Mesothelial cell of epicardium (in vitro differentiated cells): ENCODE data around the gene EIF5A. TPM values are rescaled to one million over a fixed set of nuclear protein-coding genes. Genes with fewer than 3 reads are reported as not detected.
A peak's percentile ranks its signal among the peaks of the same experiment; 100 is the strongest.

ENCODE experiments used
- DNase-seq, 2 experiments: peaks; one replicate each; pipeline ENCODE4 v3.0.0; 2021; ENCODE audit warnings: low spot score in 2 of 2; ENCODE audit not compliant: unreplicated experiment in 2 of 2
- H3K27ac Mint-ChIP-seq: 2 replicates; pipeline ENCODE4 v1.8.0; 2021; ENCODE audit warnings: mixed read lengths
- H3K27me3 Mint-ChIP-seq: 2 replicates; pipeline ENCODE4 v1.8.0; 2021; ENCODE audit warnings: low read depth, mixed read lengths
- H3K36me3 Mint-ChIP-seq: 2 replicates; pipeline ENCODE4 v1.8.0; 2021; ENCODE audit warnings: mixed read lengths
- H3K4me1 Mint-ChIP-seq: 2 replicates; pipeline ENCODE4 v1.8.0; 2021; ENCODE audit warnings: mixed read lengths
- H3K4me3 Mint-ChIP-seq: 2 replicates; pipeline ENCODE4 v1.8.0; 2021; ENCODE audit warnings: mild to moderate bottlenecking, moderate library complexity, mixed read lengths
- H3K9me3 Mint-ChIP-seq: 2 replicates; pipeline ENCODE4 v1.8.0; 2021; ENCODE audit warnings: mixed read lengths
- total RNA-seq: library from RNA; stranded (reverse); gene quantifications from 3 replicates; pipeline ENCODE4 v1.2.1, GENCODE V29; 2021
- TF ChIP-seq, protein P1 (sequence below): fragments of 200-600 bp; sonication (generic); IDR thresholded peaks from one replicate; pipeline ENCODE4 v1.5.0; 2021; ENCODE audit warnings: antibody characterized with exemption; ENCODE audit not compliant: unreplicated experiment

The EIF5A gene
- total RNA-seq, 1 donor from 2014 or later: 265 TPM

DNA sequence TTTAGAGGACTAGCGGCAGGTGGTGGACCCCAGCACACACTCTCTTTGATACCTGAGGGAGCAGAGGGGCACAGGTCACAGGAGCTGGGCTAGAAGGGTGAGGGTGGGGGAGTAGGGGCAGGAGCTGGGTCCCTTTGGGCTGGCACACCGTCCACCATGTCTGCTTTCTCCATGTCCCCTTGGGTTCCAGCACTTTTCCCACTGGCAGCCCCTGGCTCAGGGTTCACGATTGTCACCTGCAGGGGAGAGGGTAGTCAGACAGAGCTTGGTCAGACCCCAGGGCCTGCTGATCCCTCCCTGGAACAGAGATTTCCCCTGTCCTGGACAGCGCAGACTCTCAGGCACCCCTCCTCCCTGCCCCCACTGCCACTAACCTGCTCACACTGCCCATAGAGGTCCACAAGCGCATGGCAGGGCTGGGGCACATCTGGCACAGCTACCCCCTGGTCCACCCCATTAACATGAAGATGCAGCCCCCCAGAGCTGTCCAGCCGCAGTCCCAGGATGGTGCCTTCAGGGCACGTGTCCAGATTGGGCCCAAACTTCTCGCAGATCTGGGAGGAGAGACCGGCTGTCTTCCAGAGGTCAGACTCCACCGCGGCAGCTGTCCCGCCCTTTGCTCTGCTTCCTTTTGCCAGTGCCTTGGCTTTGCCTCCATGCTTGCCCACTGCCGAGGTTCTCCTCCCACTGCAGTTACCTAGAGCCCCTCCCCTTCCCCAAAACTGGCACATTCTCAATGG is 10.9 kb downstream of the EIF5A start:
- H3K36me3 Mint-ChIP-seq: peaks cover 24% of the 10 kb centered on the region
- H3K4me3 Mint-ChIP-seq: no peak overlapping the region
- TF ChIP-seq, protein P1, sequence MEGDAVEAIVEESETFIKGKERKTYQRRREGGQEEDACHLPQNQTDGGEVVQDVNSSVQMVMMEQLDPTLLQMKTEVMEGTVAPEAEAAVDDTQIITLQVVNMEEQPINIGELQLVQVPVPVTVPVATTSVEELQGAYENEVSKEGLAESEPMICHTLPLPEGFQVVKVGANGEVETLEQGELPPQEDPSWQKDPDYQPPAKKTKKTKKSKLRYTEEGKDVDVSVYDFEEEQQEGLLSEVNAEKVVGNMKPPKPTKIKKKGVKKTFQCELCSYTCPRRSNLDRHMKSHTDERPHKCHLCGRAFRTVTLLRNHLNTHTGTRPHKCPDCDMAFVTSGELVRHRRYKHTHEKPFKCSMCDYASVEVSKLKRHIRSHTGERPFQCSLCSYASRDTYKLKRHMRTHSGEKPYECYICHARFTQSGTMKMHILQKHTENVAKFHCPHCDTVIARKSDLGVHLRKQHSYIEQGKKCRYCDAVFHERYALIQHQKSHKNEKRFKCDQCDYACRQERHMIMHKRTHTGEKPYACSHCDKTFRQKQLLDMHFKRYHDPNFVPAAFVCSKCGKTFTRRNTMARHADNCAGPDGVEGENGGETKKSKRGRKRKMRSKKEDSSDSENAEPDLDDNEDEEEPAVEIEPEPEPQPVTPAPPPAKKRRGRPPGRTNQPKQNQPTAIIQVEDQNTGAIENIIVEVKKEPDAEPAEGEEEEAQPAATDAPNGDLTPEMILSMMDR: no peak
- DNase-seq: no peak
- no peaks in the 10 kb centered on the region for H3K9me3 Mint-ChIP-seq
- H3K27ac Mint-ChIP-seq: no peak overlapping the region
- H3K4me1 Mint-ChIP-seq: peaks cover 10% of the 10 kb centered on the region
- H3K27me3 Mint-ChIP-seq: no peaks in the 10 kb centered on the region

DNA sequence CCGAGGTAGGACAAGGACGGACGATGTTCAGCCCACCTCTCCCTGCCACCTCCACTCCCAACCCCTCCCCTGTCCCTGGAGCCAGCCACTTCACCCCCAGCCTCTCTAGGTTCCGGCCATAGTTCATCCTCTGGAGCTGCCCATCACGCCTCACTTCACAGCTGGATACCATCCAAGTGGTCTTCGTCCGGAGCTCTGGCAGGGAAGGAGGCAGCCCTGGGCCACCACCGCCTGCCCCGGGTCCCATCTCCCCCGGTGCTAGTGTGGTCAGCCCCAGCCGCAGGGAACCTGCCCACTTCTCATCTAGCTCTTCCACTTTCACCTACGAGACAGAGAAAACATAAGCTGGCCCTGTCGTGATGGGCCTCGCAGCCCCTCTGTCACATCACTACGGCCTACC is 14.0 kb downstream of the EIF5A start:
- Mint-ChIP-seq H3K27me3 (no peaks in the 10 kb centered on the region), H3K36me3 (peaks cover 28% of the 10 kb centered on the region), H3K4me1 (peaks cover under 1% of the 10 kb centered on the region), H3K4me3 (no peak overlapping the region), H3K9me3 (no peaks in the 10 kb centered on the region), H3K27ac (no peak overlapping the region)
- no peak for DNase-seq
- TF ChIP-seq, protein P1: no peak

DNA sequence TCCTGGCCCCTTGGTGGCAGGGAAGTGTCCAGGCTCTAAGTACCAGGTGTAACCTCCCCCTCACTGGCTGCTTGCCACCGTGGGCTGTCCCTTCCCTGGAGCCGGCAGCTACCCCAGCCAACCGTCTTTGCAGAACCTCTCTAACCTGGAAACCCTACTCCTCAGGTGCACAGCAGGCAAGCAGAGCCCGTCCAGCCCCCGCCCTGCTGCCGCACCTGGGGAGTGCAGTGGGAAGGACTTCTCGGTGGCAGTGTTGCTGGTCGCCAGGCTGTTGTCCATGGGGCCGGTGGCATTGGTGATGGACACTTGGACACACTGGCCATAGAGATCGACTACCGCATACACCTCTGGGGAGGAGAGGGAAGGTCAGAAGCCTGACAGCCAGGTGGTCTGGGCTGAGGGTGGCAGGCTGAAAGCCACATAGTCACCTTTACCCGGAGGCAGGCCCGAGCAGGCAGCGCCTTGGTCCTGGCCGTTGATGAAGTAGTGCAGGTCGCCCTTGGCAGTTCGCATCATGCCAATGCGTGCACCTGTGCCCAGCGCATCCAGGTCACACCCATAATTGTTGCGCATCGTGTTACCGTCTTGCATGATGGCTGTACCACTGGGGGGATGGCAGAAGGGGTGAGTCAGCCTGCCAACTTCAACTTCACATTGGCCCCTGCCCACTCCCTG is 15.2 kb downstream of the EIF5A start:
- TF ChIP-seq, protein P1: no peak
- Mint-ChIP-seq H3K36me3 (peaks cover 27% of the 10 kb centered on the region), H3K9me3 (no peaks in the 10 kb centered on the region), H3K27ac (no peak overlapping the region), H3K4me3 (no peak overlapping the region), H3K4me1 (no peaks in the 10 kb centered on the region), H3K27me3 (no peaks in the 10 kb centered on the region)
- no peak for DNase-seq

DNA sequence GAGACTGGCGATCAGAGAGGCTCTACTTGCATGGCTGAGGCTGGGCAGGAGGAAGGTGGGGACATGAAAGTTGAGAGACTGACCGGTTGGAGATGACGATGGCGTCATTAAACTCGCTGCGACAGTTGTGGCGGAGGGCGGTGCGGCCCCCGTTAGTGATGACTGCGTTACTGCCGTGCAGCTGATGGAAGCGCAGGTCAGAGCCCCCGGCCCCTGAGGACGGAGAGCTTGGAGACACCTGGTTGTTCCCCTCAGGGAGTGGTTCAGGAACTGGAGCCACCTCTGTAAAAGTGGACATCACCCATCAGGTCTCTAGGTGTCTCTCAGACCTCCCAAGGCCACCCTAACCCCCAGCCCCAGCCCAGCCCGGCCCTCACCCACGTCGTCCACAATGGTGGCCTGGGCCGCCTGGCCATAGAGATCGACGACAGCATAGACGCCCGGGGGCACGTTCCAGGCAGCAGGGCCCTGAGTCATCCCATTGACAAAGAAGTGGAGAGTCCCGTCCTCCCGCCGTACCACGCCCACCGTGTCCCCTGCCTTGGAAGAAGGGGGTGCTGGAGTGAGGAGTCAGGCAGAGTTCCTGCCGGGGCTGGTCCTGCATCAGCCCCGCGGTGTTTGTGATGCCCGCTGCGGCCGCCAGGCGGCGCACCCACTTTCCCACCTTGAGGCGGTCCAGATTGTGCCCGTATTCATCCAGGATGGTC is 16.5 kb downstream of the EIF5A start:
- Mint-ChIP-seq H3K9me3 (no peaks in the 10 kb centered on the region), H3K4me3 (no peak overlapping the region), H3K27me3 (no peaks in the 10 kb centered on the region), H3K36me3 (peaks cover 21% of the 10 kb centered on the region), H3K4me1 (peaks cover 11% of the 10 kb centered on the region), H3K27ac (no peak overlapping the region)
- TF ChIP-seq, protein P1: peak; percentile 86
- peak; percentile 51 to 79 for DNase-seq

DNA sequence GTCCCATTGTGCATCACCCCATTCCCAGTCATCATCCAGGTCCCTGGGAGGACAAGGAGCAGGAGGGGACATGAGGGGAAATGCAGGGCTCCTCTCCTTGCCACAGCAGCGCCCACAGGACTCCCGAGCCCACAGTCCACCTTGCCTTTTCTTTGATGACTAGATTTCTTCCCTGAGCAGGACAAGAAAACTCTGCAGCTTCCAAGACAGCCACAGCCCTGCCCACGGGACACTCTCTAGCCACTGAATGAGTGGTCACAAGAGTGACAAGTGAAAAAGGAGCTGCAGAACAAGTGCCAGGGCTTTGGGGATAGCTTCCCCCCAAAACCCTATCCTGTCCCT is 17.0 kb downstream of the EIF5A start:
- H3K4me1 Mint-ChIP-seq: peaks cover 12% of the 10 kb centered on the region
- H3K9me3 Mint-ChIP-seq: no peaks in the 10 kb centered on the region
- no peak overlapping the region for H3K4me3 Mint-ChIP-seq
- DNase-seq: no peak
- H3K27me3 Mint-ChIP-seq: no peaks in the 10 kb centered on the region
- H3K36me3 Mint-ChIP-seq: peaks cover 20% of the 10 kb centered on the region
- TF ChIP-seq, protein P1: peak; percentile 42
- H3K27ac Mint-ChIP-seq: no peak overlapping the region
